A549 (cell line): ENCODE measurements around the gene EPC2.

Experiments used
- EP300 ChIP-seq, 2 experiments: fragments of >200 bp; sonication (Bioruptor Twin); formaldehyde crosslinking; IDR thresholded peaks; 2 replicates in 1 of 2; 3 replicates in 1 of 2; pipeline ENCODE4 v1.6.1; 2016 to 2017
- MAFK ChIP-seq: fragments of 450-650 bp; IDR thresholded peaks from 2 replicates; pipeline ENCODE4 v1.6.1; 2014; ENCODE audit not compliant: partially characterized antibody
- POLR2A ChIP-seq: IDR thresholded peaks from 2 replicates; pipeline ENCODE4 v1.6.1; 2012; ENCODE audit warnings: mild to moderate bottlenecking, low read length
- TP53 ChIP-seq: fragments of 250-450 bp; sonication (Bioruptor Pico); IDR thresholded peaks from 2 replicates; pipeline ENCODE4 v1.5.0; 2021; ENCODE audit warnings: mild to moderate bottlenecking, moderate library complexity
- TF ChIP-seq, protein P1 (sequence below): fragments of >200 bp; sonication (Bioruptor Twin); formaldehyde crosslinking; IDR thresholded peaks from 3 replicates; pipeline ENCODE4 v1.5.1; 2016
- TF ChIP-seq, protein P2 (sequence below): fragments of 200-600 bp; sonication (generic); IDR thresholded peaks from 2 replicates; pipeline ENCODE4 v1.6.1; 2016; ENCODE audit warnings: antibody characterized with exemption, mild to moderate bottlenecking, moderate library complexity
- TF ChIP-seq, protein P3 (sequence below): fragments of >200 bp; sonication (Bioruptor Twin); formaldehyde crosslinking; IDR thresholded peaks from 3 replicates; pipeline ENCODE4 v1.6.1; 2016

DNA sequence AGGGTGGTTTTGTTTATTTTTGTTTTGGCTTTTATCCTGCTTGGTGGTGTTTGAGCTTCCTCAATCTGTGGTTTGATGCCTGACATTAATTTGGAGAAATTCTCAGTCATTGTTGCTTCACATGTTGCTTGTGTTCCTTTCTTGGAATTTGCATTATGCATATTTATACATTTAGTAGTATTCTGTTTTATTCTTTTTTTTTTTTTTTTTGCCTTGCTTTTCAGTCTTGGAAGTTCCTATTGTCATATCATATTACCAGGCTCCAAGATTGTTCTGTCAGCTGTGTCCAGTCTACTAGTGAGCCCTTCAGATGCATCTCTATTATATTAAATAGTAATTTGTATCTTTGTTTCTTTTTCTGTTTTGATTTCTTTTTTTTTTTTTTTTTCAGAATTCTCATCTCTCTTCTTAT, 77.0 kb downstream of the EPC2 start:
- TF ChIP-seq, protein P1, sequence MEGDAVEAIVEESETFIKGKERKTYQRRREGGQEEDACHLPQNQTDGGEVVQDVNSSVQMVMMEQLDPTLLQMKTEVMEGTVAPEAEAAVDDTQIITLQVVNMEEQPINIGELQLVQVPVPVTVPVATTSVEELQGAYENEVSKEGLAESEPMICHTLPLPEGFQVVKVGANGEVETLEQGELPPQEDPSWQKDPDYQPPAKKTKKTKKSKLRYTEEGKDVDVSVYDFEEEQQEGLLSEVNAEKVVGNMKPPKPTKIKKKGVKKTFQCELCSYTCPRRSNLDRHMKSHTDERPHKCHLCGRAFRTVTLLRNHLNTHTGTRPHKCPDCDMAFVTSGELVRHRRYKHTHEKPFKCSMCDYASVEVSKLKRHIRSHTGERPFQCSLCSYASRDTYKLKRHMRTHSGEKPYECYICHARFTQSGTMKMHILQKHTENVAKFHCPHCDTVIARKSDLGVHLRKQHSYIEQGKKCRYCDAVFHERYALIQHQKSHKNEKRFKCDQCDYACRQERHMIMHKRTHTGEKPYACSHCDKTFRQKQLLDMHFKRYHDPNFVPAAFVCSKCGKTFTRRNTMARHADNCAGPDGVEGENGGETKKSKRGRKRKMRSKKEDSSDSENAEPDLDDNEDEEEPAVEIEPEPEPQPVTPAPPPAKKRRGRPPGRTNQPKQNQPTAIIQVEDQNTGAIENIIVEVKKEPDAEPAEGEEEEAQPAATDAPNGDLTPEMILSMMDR = no peak
- no peak for TF ChIP-seq EP300 (IDR thresholded peaks at IDR 0.05)
- TF ChIP-seq POLR2A = no peak
- TF ChIP-seq, protein P2, sequence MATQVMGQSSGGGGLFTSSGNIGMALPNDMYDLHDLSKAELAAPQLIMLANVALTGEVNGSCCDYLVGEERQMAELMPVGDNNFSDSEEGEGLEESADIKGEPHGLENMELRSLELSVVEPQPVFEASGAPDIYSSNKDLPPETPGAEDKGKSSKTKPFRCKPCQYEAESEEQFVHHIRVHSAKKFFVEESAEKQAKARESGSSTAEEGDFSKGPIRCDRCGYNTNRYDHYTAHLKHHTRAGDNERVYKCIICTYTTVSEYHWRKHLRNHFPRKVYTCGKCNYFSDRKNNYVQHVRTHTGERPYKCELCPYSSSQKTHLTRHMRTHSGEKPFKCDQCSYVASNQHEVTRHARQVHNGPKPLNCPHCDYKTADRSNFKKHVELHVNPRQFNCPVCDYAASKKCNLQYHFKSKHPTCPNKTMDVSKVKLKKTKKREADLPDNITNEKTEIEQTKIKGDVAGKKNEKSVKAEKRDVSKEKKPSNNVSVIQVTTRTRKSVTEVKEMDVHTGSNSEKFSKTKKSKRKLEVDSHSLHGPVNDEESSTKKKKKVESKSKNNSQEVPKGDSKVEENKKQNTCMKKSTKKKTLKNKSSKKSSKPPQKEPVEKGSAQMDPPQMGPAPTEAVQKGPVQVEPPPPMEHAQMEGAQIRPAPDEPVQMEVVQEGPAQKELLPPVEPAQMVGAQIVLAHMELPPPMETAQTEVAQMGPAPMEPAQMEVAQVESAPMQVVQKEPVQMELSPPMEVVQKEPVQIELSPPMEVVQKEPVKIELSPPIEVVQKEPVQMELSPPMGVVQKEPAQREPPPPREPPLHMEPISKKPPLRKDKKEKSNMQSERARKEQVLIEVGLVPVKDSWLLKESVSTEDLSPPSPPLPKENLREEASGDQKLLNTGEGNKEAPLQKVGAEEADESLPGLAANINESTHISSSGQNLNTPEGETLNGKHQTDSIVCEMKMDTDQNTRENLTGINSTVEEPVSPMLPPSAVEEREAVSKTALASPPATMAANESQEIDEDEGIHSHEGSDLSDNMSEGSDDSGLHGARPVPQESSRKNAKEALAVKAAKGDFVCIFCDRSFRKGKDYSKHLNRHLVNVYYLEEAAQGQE = no peak
- TF ChIP-seq, protein P3, sequence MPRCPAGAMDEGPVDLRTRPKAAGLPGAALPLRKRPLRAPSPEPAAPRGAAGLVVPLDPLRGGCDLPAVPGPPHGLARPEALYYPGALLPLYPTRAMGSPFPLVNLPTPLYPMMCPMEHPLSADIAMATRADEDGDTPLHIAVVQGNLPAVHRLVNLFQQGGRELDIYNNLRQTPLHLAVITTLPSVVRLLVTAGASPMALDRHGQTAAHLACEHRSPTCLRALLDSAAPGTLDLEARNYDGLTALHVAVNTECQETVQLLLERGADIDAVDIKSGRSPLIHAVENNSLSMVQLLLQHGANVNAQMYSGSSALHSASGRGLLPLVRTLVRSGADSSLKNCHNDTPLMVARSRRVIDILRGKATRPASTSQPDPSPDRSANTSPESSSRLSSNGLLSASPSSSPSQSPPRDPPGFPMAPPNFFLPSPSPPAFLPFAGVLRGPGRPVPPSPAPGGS = no peak
- no peak for TF ChIP-seq MAFK
- no peak for TF ChIP-seq TP53 (CRISPR knock-in tag)
